Parathyroid adenoma (tissue), 2 donors: ENCODE results near the gene MIP.
"Not testable (repeated sequence)": the region's sequence is repeated elsewhere in the genome, so short reads cannot be mapped to it uniquely, and the experiment has no call there.

Source experiments
- H2AFZ ChIP-seq: fragments of 300-600 bp; sonication (generic); one replicate; pipeline ENCODE4 v1.7.0; 2017; ENCODE audit warnings: antibody characterized with exemption, mild to moderate bottlenecking
- H3K27ac ChIP-seq: fragments of 300-600 bp; sonication (generic); one replicate; pipeline ENCODE4 v1.7.0; 2017
- H3K27me3 ChIP-seq: fragments of 300-600 bp; sonication (generic); one replicate; pipeline ENCODE4 v1.7.0; 2017; ENCODE audit warnings: low read length; ENCODE audit not compliant: control insufficient read depth, insufficient read depth
- H3K36me3 ChIP-seq: fragments of 300-600 bp; sonication (generic); one replicate; pipeline ENCODE4 v1.7.0; 2017; ENCODE audit warnings: low read length; ENCODE audit not compliant: control insufficient read depth, insufficient read depth
- H3K4me1 ChIP-seq: fragments of 300-600 bp; sonication (generic); one replicate; pipeline ENCODE4 v1.7.0; 2017; ENCODE audit warnings: control low read depth
- H3K4me2 ChIP-seq: fragments of 300-600 bp; sonication (generic); one replicate; pipeline ENCODE4 v1.7.0; 2017; ENCODE audit warnings: low read length
- H3K4me3 ChIP-seq: fragments of 300-600 bp; sonication (generic); one replicate; pipeline ENCODE4 v1.7.0; 2017; ENCODE audit warnings: low read depth, low read length
- H3K79me2 ChIP-seq: fragments of 300-600 bp; sonication (generic); one replicate; pipeline ENCODE4 v1.7.0; 2017; ENCODE audit warnings: control low read depth
- H3K9ac ChIP-seq: fragments of 300-600 bp; sonication (generic); one replicate; pipeline ENCODE4 v1.7.0; 2017; ENCODE audit warnings: mild to moderate bottlenecking
- H3K9me3 ChIP-seq: fragments of 300-600 bp; sonication (generic); one replicate; pipeline ENCODE4 v1.7.0; 2017; ENCODE audit warnings: low read length; ENCODE audit not compliant: control insufficient read depth
- CTCF ChIP-seq: fragments of 300-600 bp; sonication (generic); IDR thresholded peaks from one replicate; pipeline ENCODE4 v1.7.0; 2017; ENCODE audit warnings: antibody characterized with exemption, mild to moderate bottlenecking
- donor health status: primary hyperparathyroidism.

The MIP gene

GRCh38 chr12:56448860-56449621 is 5.4 kb downstream of the MIP start, which contains the start of gene TIMELESS:
Gene TIMELESS (minus strand): TSS chr12:56449426. CDS start chr12:56434170, 15,256 bp downstream.
- TF ChIP-seq CTCF = no peak
- H3K4me3 ChIP-seq = peak within 1 kb of the TSS; percentile 90
- H3K4me1 ChIP-seq = peaks cover 3% of the 10 kb centered on the region
- H3K9ac ChIP-seq = peak within 1 kb of the TSS; percentile 12
- peak within 1 kb of the TSS; percentile 89 for H3K4me2 ChIP-seq
- H3K27ac ChIP-seq = peak within 1 kb of the TSS; percentile 73
- no peaks in the 10 kb centered on the region for H3K79me2 ChIP-seq
- H3K9me3 ChIP-seq = no peaks in the 10 kb centered on the region
- H2AFZ ChIP-seq = peak within 1 kb of the TSS; percentile 92
- no peaks in the 10 kb centered on the region for H3K36me3 ChIP-seq
- no peaks in the 10 kb centered on the region for H3K27me3 ChIP-seq

DNA sequence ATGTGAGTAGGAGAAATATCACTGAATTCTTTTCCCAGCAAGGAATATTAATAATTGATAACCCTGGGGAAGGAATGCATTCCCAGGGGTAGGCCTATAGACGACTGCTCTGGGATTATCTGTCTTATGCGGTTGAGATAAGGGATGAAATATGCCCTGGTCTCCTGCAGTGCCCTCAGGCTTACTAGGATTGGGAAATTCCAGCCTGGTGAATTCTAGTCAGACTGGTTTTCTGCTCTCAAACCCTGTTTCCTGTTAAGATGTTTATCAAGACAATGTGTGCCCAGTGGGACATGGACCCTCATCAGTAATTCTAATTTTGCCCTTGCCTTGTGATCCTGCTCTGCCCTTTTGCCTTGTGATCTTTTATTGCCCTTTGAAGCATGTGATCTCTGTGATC is 11.2 kb downstream of the MIP start:
- not testable (repeated sequence) for H3K79me2 ChIP-seq, H3K9ac ChIP-seq, H3K4me3 ChIP-seq, H3K4me1 ChIP-seq, H3K36me3 ChIP-seq, H3K9me3 ChIP-seq, H3K27ac ChIP-seq, H3K27me3 ChIP-seq, H3K4me2 ChIP-seq, H2AFZ ChIP-seq

GRCh38 chr12:56437430-56438176 is 16.9 kb downstream of the MIP start:
- H3K36me3 ChIP-seq = no peaks in the 10 kb centered on the region
- peak overlapping the region; percentile 56 for H2AFZ ChIP-seq
- peaks cover 7% of the 10 kb centered on the region for H3K4me1 ChIP-seq
- H3K4me2 ChIP-seq = no peak overlapping the region
- no peak overlapping the region for H3K9ac ChIP-seq
- no peaks in the 10 kb centered on the region for H3K79me2 ChIP-seq
- H3K27ac ChIP-seq = no peak overlapping the region
- no peaks in the 10 kb centered on the region for H3K27me3 ChIP-seq
- no peaks in the 10 kb centered on the region for H3K9me3 ChIP-seq
- no peak overlapping the region for H3K4me3 ChIP-seq
- no peak for TF ChIP-seq CTCF

- H3K4me3 ChIP-seq = no peak overlapping the region
- H3K36me3 ChIP-seq = no peaks in the 10 kb centered on the region
- H3K4me2 ChIP-seq = no peak overlapping the region
- no peaks in the 10 kb centered on the region for H3K27me3 ChIP-seq
- H3K27ac ChIP-seq = no peak overlapping the region
- no peaks in the 10 kb centered on the region for H3K79me2 ChIP-seq
- no peak overlapping the region for H3K9ac ChIP-seq
- peaks cover 7% of the 10 kb centered on the region for H3K4me1 ChIP-seq
- no peak overlapping the region for H2AFZ ChIP-seq
- no peak for TF ChIP-seq CTCF
- no peaks in the 10 kb centered on the region for H3K9me3 ChIP-seq
Observed at GRCh38 chr12:56434828-56435227, 19.6 kb downstream of the MIP start.

- no peak overlapping the region for H3K4me3 ChIP-seq
- H3K4me2 ChIP-seq = no peak overlapping the region
- H3K9me3 ChIP-seq = no peaks in the 10 kb centered on the region
- no peak for TF ChIP-seq CTCF
- H3K27ac ChIP-seq = no peak overlapping the region
- no peaks in the 10 kb centered on the region for H3K79me2 ChIP-seq
- no peaks in the 10 kb centered on the region for H3K27me3 ChIP-seq
- H3K9ac ChIP-seq = no peak overlapping the region
- no peaks in the 10 kb centered on the region for H3K36me3 ChIP-seq
- no peaks in the 10 kb centered on the region for H3K4me1 ChIP-seq
- no peak overlapping the region for H2AFZ ChIP-seq
Observed at GRCh38 chr12:56431850-56432249, 22.6 kb downstream of the MIP start.
